HepG2 (cell line): ENCODE data around the gene UROS. TPM values are rescaled to one million over a fixed set of nuclear protein-coding genes. Genes with fewer than 3 reads are reported as not detected.

ENCODE experiments used
- CBX2 ChIP-seq, 2 experiments: fragments of 200-600 bp in 1 of 2; sonication (generic); formaldehyde crosslinking in 1 of 2; IDR thresholded peaks; 2 replicates each; pipeline versions ENCODE4 v1.7.0 to v1.8.1; 2018 to 2022; ENCODE audit warnings: low read depth in 2 of 2, low read length in 1 of 2, mild to moderate bottlenecking in 1 of 2, missing genetic modification reagents in 1 of 2
- FOXC1 ChIP-seq: sonication (generic); formaldehyde crosslinking; IDR thresholded peaks from 2 replicates; pipeline ENCODE4 v1.8.0; 2022; ENCODE audit warnings: mild to moderate bottlenecking, missing genetic modification reagents, borderline replicate concordance
- FOXM1 ChIP-seq: sonication (generic); formaldehyde crosslinking; IDR thresholded peaks from 2 replicates; pipeline ENCODE4 v1.5.0; 2020; ENCODE audit warnings: missing genetic modification reagents
- GMEB1 ChIP-seq: sonication (generic); formaldehyde crosslinking; IDR thresholded peaks from 2 replicates; pipeline ENCODE4 v1.5.1; 2020; ENCODE audit warnings: missing genetic modification reagents, mild to moderate bottlenecking, borderline replicate concordance
- HDAC2 ChIP-seq: sonication (generic); formaldehyde crosslinking; IDR thresholded peaks from 2 replicates; pipeline ENCODE4 v1.4.0; 2020; ENCODE audit warnings: missing genetic modification reagents
- MTA1 ChIP-seq: sonication (generic); formaldehyde crosslinking; IDR thresholded peaks from 2 replicates; pipeline ENCODE4 v1.4.0; 2020; ENCODE audit warnings: missing genetic modification reagents, mild to moderate bottlenecking, borderline replicate concordance
- NFE2L2 ChIP-seq: fragments of 150-350 bp; IDR thresholded peaks from 2 replicates; pipeline ENCODE4 v1.6.1; 2014; ENCODE audit warnings: low read length
- RFXAP ChIP-seq: sonication (generic); formaldehyde crosslinking; IDR thresholded peaks from 2 replicates; pipeline ENCODE4 v1.4.0; 2020; ENCODE audit warnings: missing genetic modification reagents, borderline replicate concordance
- SIX1 ChIP-seq: sonication (generic); formaldehyde crosslinking; IDR thresholded peaks from 2 replicates; pipeline ENCODE4 v1.4.0; 2020; ENCODE audit warnings: missing genetic modification reagents, borderline replicate concordance
- SMYD3 ChIP-seq: sonication (generic); formaldehyde crosslinking; IDR thresholded peaks from 2 replicates; pipeline ENCODE4 v1.8.1; 2023; ENCODE audit warnings: mild to moderate bottlenecking, missing genetic modification reagents
- SOX6 ChIP-seq, 2 experiments: fragments of 450-650 bp in 1 of 2; sonication (generic) in 1 of 2; formaldehyde crosslinking in 1 of 2; IDR thresholded peaks; 2 replicates each; pipeline versions ENCODE4 v1.4.0 to v1.6.1; 2017 to 2020; ENCODE audit warnings: antibody characterized with exemption in 1 of 2, mild to moderate bottlenecking in 1 of 2, missing genetic modification reagents in 1 of 2
- TFE3 ChIP-seq: IDR thresholded peaks from 2 replicates; pipeline ENCODE4 v1.6.1; 2016
- TOPORS ChIP-seq: sonication (generic); formaldehyde crosslinking; IDR thresholded peaks from 2 replicates; pipeline ENCODE4 v1.8.0; 2023; ENCODE audit warnings: mild to moderate bottlenecking, missing genetic modification reagents
- ZBTB1 ChIP-seq: sonication (generic); formaldehyde crosslinking; IDR thresholded peaks from 2 replicates; pipeline ENCODE4 v1.4.0; 2020; ENCODE audit warnings: missing genetic modification reagents, borderline replicate concordance
- ZC3H4 ChIP-seq: sonication (generic); formaldehyde crosslinking; IDR thresholded peaks from 2 replicates; pipeline ENCODE4 v1.4.0; 2020; ENCODE audit warnings: missing genetic modification reagents, borderline replicate concordance
- ZFP82 ChIP-seq: sonication (generic); formaldehyde crosslinking; IDR thresholded peaks from 2 replicates; pipeline ENCODE4 v1.5.1; 2020; ENCODE audit warnings: mild to moderate bottlenecking, missing genetic modification reagents, borderline replicate concordance
- ZKSCAN1 ChIP-seq: fragments of 150-350 bp; IDR thresholded peaks from 2 replicates; pipeline ENCODE4 v1.6.1; 2014; ENCODE audit warnings: low read length
- ZNF10 ChIP-seq: sonication (generic); formaldehyde crosslinking; IDR thresholded peaks from 2 replicates; pipeline ENCODE4 v1.4.0; 2020; ENCODE audit warnings: mild to moderate bottlenecking, low read depth, missing genetic modification reagents, borderline replicate concordance
- ZNF124 ChIP-seq: sonication (generic); formaldehyde crosslinking; IDR thresholded peaks from 2 replicates; pipeline ENCODE4 v1.4.0; 2020; ENCODE audit warnings: missing genetic modification reagents
- ZNF30 ChIP-seq: sonication (generic); formaldehyde crosslinking; IDR thresholded peaks from 2 replicates; pipeline ENCODE4 v1.5.0; 2020; ENCODE audit warnings: mild to moderate bottlenecking, missing genetic modification reagents
- ZNF326 ChIP-seq: sonication (generic); formaldehyde crosslinking; IDR thresholded peaks from 2 replicates; pipeline ENCODE4 v1.4.0; 2020; ENCODE audit warnings: missing genetic modification reagents, borderline replicate concordance
- ZNF329 ChIP-seq: sonication (generic); formaldehyde crosslinking; IDR thresholded peaks from 2 replicates; pipeline ENCODE4 v1.9.0; 2021; ENCODE audit warnings: low read depth, mild to moderate bottlenecking, missing genetic modification reagents
- ZNF430 ChIP-seq: sonication (generic); formaldehyde crosslinking; IDR thresholded peaks from 2 replicates; pipeline ENCODE4 v1.9.0; 2021; ENCODE audit warnings: mild to moderate bottlenecking, missing genetic modification reagents
- ZNF564 ChIP-seq: sonication (generic); formaldehyde crosslinking; IDR thresholded peaks from 2 replicates; pipeline ENCODE4 v1.8.1; 2023; ENCODE audit warnings: mild to moderate bottlenecking, missing genetic modification reagents
- ZNF607 ChIP-seq: sonication (generic); formaldehyde crosslinking; IDR thresholded peaks from 2 replicates; pipeline ENCODE4 v1.5.1; 2020; ENCODE audit warnings: missing genetic modification reagents, mild to moderate bottlenecking, borderline replicate concordance
- polyA plus RNA-seq, 8 experiments: library from polyadenylated mRNA; depleted of rRNA in 3 of 8; stranded (reverse) in 7 of 8; unstranded in 1 of 8; fragments of >200 nt; fragmentation: Illumina TruSeq in 4 of 8; extraction: Trizol in 4 of 8; gene quantifications; 2 replicates each; pipeline versions ENCODE4 v1.2.1 to v1.2.3, GENCODE V29; 2011 to 2016; ENCODE audit warnings: low read depth in 4 of 8, missing spikeins in 1 of 8, mixed read lengths in 1 of 8; ENCODE audit not compliant: insufficient read depth in 1 of 8
- total RNA-seq, 5 experiments: library from RNA; depleted of rRNA; stranded (reverse); fragments of >200 nt; fragmentation: Illumina TruSeq; extraction: Trizol; gene quantifications; 2 replicates each; pipeline ENCODE4 v1.2.3, GENCODE V29; 2016; ENCODE audit warnings: low read depth in 1 of 5
- TF ChIP-seq, protein P1 (sequence below): sonication (generic); formaldehyde crosslinking; IDR thresholded peaks from 2 replicates; pipeline ENCODE4 v1.4.0; 2020; ENCODE audit warnings: missing genetic modification reagents

The UROS gene
- total and polyA plus RNA-seq, 2 of the 13 experiments (the other 11 are each of a cell fraction or from before 2014, with no cell fraction given) = 14.8 to 49.9 TPM

- no peak for TF ChIP-seq ZC3H4
- TF ChIP-seq, protein P1, sequence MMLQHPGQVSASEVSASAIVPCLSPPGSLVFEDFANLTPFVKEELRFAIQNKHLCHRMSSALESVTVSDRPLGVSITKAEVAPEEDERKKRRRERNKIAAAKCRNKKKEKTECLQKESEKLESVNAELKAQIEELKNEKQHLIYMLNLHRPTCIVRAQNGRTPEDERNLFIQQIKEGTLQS (CRISPR knock-in tag) = 0 out of 2 replicates have a peak, but pooled peaks have one; percentile 9
- TF ChIP-seq FOXM1 (CRISPR knock-in tag) = no peak
- TF ChIP-seq ZNF430 (CRISPR knock-in tag) = no peak
- TF ChIP-seq ZKSCAN1 = 0 out of 2 replicates have a peak, but pooled peaks have one; percentile 40
- no peak for TF ChIP-seq TOPORS (CRISPR knock-in tag)
- no peak for TF ChIP-seq NFE2L2
- TF ChIP-seq SOX6 (IDR thresholded peaks at IDR 0.05) = no peak
- TF ChIP-seq SOX6 (CRISPR knock-in tag; IDR thresholded peaks at IDR 0.05) = peak; percentile 44
- TF ChIP-seq GMEB1 (CRISPR knock-in tag) = peak; percentile 37; the same call in 1 of the 2 replicates
- no peak for TF ChIP-seq SIX1 (CRISPR knock-in tag)
- no peak; the same call in 1 of the 2 replicates for TF ChIP-seq SMYD3
- peak; percentile 74 for TF ChIP-seq ZNF124 (CRISPR knock-in tag)
- TF ChIP-seq MTA1 (CRISPR knock-in tag) = no peak
- 0 out of 2 replicates have a peak, but pooled peaks have one; percentile 78 for TF ChIP-seq ZNF30 (CRISPR knock-in tag)
- TF ChIP-seq TFE3 = peak; percentile 46; the same call in 1 of the 2 replicates
- 0 out of 2 replicates have a peak, but pooled peaks have one; percentile 41 for TF ChIP-seq ZNF607
- no peak for TF ChIP-seq ZNF10 (CRISPR knock-in tag)
- peak; percentile 68; the same call in 1 of the 2 replicates for TF ChIP-seq ZNF329 (CRISPR knock-in tag)
- no peak for TF ChIP-seq ZBTB1 (CRISPR knock-in tag)
- TF ChIP-seq RFXAP = no peak
- no peak for TF ChIP-seq CBX2 (IDR thresholded peaks at IDR 0.05; ENCODE audit: low read depth, low read length)
- 0 out of 2 replicates have a peak, but pooled peaks have one; percentile 57 for TF ChIP-seq CBX2 (CRISPR knock-in tag; IDR thresholded peaks at IDR 0.05; ENCODE audit: low read depth)
- no peak; the same call in 1 of the 2 replicates for TF ChIP-seq ZFP82 (CRISPR knock-in tag)
- 0 out of 2 replicates have a peak, but pooled peaks have one; percentile 70 for TF ChIP-seq ZNF564 (CRISPR knock-in tag)
- TF ChIP-seq FOXC1 = peak; percentile 91; the same call in 1 of the 2 replicates
- TF ChIP-seq ZNF326 (CRISPR knock-in tag) = no peak
- TF ChIP-seq HDAC2 = peak; percentile 22; the same call in 1 of the 2 replicates
These were observed at the start of gene UROS, which contains the start of gene BCCIP (continued) for GRCh38 chr10:125822878-125823662.
